Kidney (tissue), 14 donors: ENCODE results near the gene KRT222. TPM values are rescaled to one million over a fixed set of nuclear protein-coding genes. Genes with fewer than 3 reads are reported as not detected.

Experiments
- DNase-seq, 5 donors: peaks; one replicate each; pipeline ENCODE4 v3.0.0-alpha.2; 2013 to 2020
- FAIRE-seq: peaks from 2 replicates; lab custom pipeline; 2012; peaks lifted over from hg19 to GRCh38; lab: Jason Lieb, UNC
- H3K27ac ChIP-seq, 2 donors: one replicate each; pipeline ENCODE4 v1.7.0; 2013; ENCODE audit warnings: low read depth in 2 of 2, low read length in 2 of 2, inconsistent platforms in 1 of 2
- H3K27me3 ChIP-seq: one replicate; pipeline ENCODE4 v1.7.1; 2013; ENCODE audit warnings: low read length, inconsistent platforms; ENCODE audit not compliant: control insufficient read depth, insufficient read depth
- H3K36me3 ChIP-seq, 3 donors: one replicate each; pipeline versions ENCODE4 v1.7.0 to v1.7.1; 2013; ENCODE audit warnings: low read length in 3 of 3, control low read depth in 1 of 3, inconsistent platforms in 1 of 3; ENCODE audit not compliant: insufficient read depth in 3 of 3, control insufficient read depth in 2 of 3
- H3K4me1 ChIP-seq, 3 donors: one replicate each; pipeline versions ENCODE4 v1.7.0 to v1.7.1; 2013; ENCODE audit warnings: low read length in 3 of 3, inconsistent platforms in 1 of 3, low read depth in 1 of 3; ENCODE audit not compliant: control insufficient read depth in 2 of 3, insufficient read depth in 2 of 3
- H3K4me3 ChIP-seq, 3 donors: one replicate each; pipeline versions ENCODE4 v1.7.0 to v1.8.1; 2013; ENCODE audit warnings: low read length in 3 of 3, control low read depth in 1 of 3, inconsistent platforms in 1 of 3
- H3K9ac ChIP-seq, 3 donors: one replicate each; pipeline versions ENCODE4 v1.7.0 to v1.7.1; 2013; ENCODE audit warnings: low read length in 3 of 3, control low read depth in 1 of 3, inconsistent platforms in 1 of 3
- H3K9me3 ChIP-seq, 3 donors: one replicate each; pipeline versions ENCODE4 v1.7.0 to v1.7.1; 2013; ENCODE audit warnings: low read length in 3 of 3, control low read depth in 1 of 3, inconsistent platforms in 1 of 3; ENCODE audit not compliant: control insufficient read depth in 2 of 3, insufficient read depth in 1 of 3
- CTCF ChIP-seq: IDR thresholded peaks from 3 replicates; pipeline ENCODE4 v1.5.1; 2012; ENCODE audit warnings: mild to moderate bottlenecking, moderate library complexity, borderline replicate concordance; ENCODE audit not compliant: insufficient read depth; ENCODE audit errors: extremely low read depth
- intact Hi-C: fragments of 100-400 bp; cut with DNase I; formaldehyde crosslinking; loops from one replicate; pipeline ENCODE4 v1.11.1; 2022
- polyA plus RNA-seq: library from polyadenylated mRNA; stranded (reverse); fragments of 350-450 nt; fragmentation: Illumina TruSeq; extraction: RNeasy Lipid Tissue Mini Kit (QIAGEN cat#74804); gene quantifications from one replicate; pipeline ENCODE4 v1.2.3, GENCODE V29; 2014; ENCODE audit warnings: low read depth, low replicate concordance; ENCODE audit not compliant: insufficient read depth
- total RNA-seq: library from RNA; stranded (reverse); fragmentation: NEBNext Ultra II Directional; extraction: Animal tissue kit (Norgen Biotek cat#: 25700); gene quantifications from one replicate; pipeline ENCODE4 v1.2.1, GENCODE V29; 2021
- donor health status: control.
- donor health status: control.
- donor health status: control.
- donor health status: control.
- donor health status: control.
- donor health status: DM: yes; HTN: yes; CAD: no.
- donor health status: Normal renal cell carcinoma (clear cell type).

The KRT222 gene
- total and polyA plus RNA-seq, 2 donors from 2014 or later: 1.2 to 6.6 TPM

GRCh38 chr17:40632216-40632615, 32.8 kb downstream of the KRT222 start:
- DNase-seq (no peak), FAIRE-seq (no peak)
- H3K4me3 ChIP-seq: no peak overlapping the region
- H3K9me3 ChIP-seq: no peaks in the 10 kb centered on the region
- no peaks in the 10 kb centered on the region for H3K4me1 ChIP-seq
- intact Hi-C loops: no loop called here
- H3K36me3 ChIP-seq: peaks cover 31 to 76% (median 32%) of the 10 kb centered on the region in 3 donors
- H3K27ac ChIP-seq: no peak overlapping the region
- no peak for TF ChIP-seq CTCF
- no peaks in the 10 kb centered on the region for H3K27me3 ChIP-seq
- no peak overlapping the region for H3K9ac ChIP-seq

GRCh38 chr17:40629842-40630241, 35.1 kb downstream of the KRT222 start:
- H3K4me3 ChIP-seq: no peak overlapping the region
- DNase-seq (no peak), FAIRE-seq (no peak)
- no peak overlapping the region for H3K9ac ChIP-seq
- peaks cover 21 to 56% (median 24%) of the 10 kb centered on the region in 3 donors for H3K36me3 ChIP-seq
- intact Hi-C loops: no loop called here
- H3K4me1 ChIP-seq: no peaks in the 10 kb centered on the region
- H3K9me3 ChIP-seq: no peaks in the 10 kb centered on the region
- no peak for TF ChIP-seq CTCF
- no peak overlapping the region for H3K27ac ChIP-seq
- H3K27me3 ChIP-seq: no peaks in the 10 kb centered on the region

GRCh38 chr17:40625311-40625710, 39.7 kb downstream of the KRT222 start:
- no peaks in the 10 kb centered on the region for H3K9me3 ChIP-seq
- DNase-seq: no peak
- H3K36me3 ChIP-seq: peaks cover 2 to 21% (median 8%) of the 10 kb centered on the region in 3 donors
- intact Hi-C loops: no loop called here
- no peak overlapping the region for H3K4me3 ChIP-seq
- no peaks in the 10 kb centered on the region for H3K27me3 ChIP-seq
- H3K4me1 ChIP-seq: peaks cover 0 to 2% (median 0%) of the 10 kb centered on the region in 3 donors
- no peak overlapping the region for H3K9ac ChIP-seq
- no peak for TF ChIP-seq CTCF
- H3K27ac ChIP-seq: no peak overlapping the region
- no peak for FAIRE-seq
